Vagina (tissue), 2 donors: ENCODE data around the gene RAD51AP1. TPM values are rescaled to one million over a fixed set of nuclear protein-coding genes. Genes with fewer than 3 reads are reported as not detected.

Experiments used
- DNase-seq, 2 donors: peaks; one replicate each; pipeline ENCODE4 v3.0.0-alpha.2; 2017; ENCODE audit errors: extremely low spot score in 2 of 2
- H3K27ac ChIP-seq: fragments of 200-600 bp; sonication (generic); one replicate; pipeline ENCODE4 v1.5.1; 2019
- H3K27me3 ChIP-seq: fragments of 200-600 bp; sonication (generic); one replicate; pipeline ENCODE4 v1.5.1; 2019
- H3K36me3 ChIP-seq, 2 donors: fragments of 200-600 bp; sonication (generic); one replicate each; pipeline ENCODE4 v1.5.1; 2017 to 2019
- H3K4me1 ChIP-seq: fragments of 200-600 bp; sonication (generic); one replicate; pipeline ENCODE4 v1.5.1; 2019
- H3K4me3 ChIP-seq, 2 donors: fragments of 200-600 bp; sonication (generic); 1 replicate in 1 of 2; 2 replicates in 1 of 2; pipeline ENCODE4 v1.5.1; 2016 to 2019
- H3K9me3 ChIP-seq: fragments of 200-600 bp; sonication (generic); one replicate; pipeline ENCODE4 v1.5.1; 2019
- CTCF ChIP-seq, 3 experiments: fragments of 450-650 bp in 2 of 3; fragments of 200-600 bp in 1 of 3; sonication (generic) in 1 of 3; IDR thresholded peaks; one replicate each; pipeline ENCODE4 v1.5.1; 2017 to 2019; ENCODE audit warnings: antibody characterized with exemption in 3 of 3, mild to moderate bottlenecking in 2 of 3, moderate library complexity in 2 of 3
- POLR2A ChIP-seq, 2 donors: fragments of 450-650 bp; IDR thresholded peaks; one replicate each; pipeline ENCODE4 v1.6.1; 2017; ENCODE audit warnings: antibody characterized with exemption in 2 of 2, mild to moderate bottlenecking in 2 of 2, moderate library complexity in 2 of 2
- POLR2AphosphoS5 ChIP-seq, 2 donors: sonication (generic); formaldehyde crosslinking; IDR thresholded peaks; one replicate each; pipeline ENCODE4 v1.9.0; 2017; ENCODE audit warnings: antibody characterized with exemption in 2 of 2, mild to moderate bottlenecking in 2 of 2, low read depth in 1 of 2; ENCODE audit not compliant: insufficient read depth in 1 of 2
- intact Hi-C: fragments of 100-400 bp; cut with DNase I; formaldehyde crosslinking; loops from one replicate; pipeline ENCODE4 v1.15.1; 2023
- total RNA-seq: library from RNA; depleted of rRNA; stranded (reverse); fragments of >200 nt; gene quantifications from one replicate; pipeline ENCODE4 v1.2.3, GENCODE V29; 2016

RAD51AP1 gene
- total RNA-seq, 1 donor from 2014 or later: 4.2 TPM

GRCh38 chr12:4539167-4539870 lies 629 bp downstream of the RAD51AP1 start:
- peaks cover 0 to 2% of the 10 kb centered on the region in 2 donors for H3K36me3 ChIP-seq
- H3K4me3 ChIP-seq: peak overlapping the region; percentile 73
- intact Hi-C loops: no loop called here
- H3K9me3 ChIP-seq: no peaks in the 10 kb centered on the region
- H3K27ac ChIP-seq: peak overlapping the region; percentile 94
- no peaks in the 10 kb centered on the region for H3K27me3 ChIP-seq
- no peak for TF ChIP-seq POLR2A (IDR thresholded peaks at IDR 0.05)
- no peak for TF ChIP-seq POLR2AphosphoS5 (IDR thresholded peaks at IDR 0.05; ENCODE audit: insufficient read depth in 1 of 2, low read depth in 1 of 2)
- TF ChIP-seq CTCF (IDR thresholded peaks at IDR 0.05): no peak
- DNase-seq: no peak
- peaks cover 21% of the 10 kb centered on the region for H3K4me1 ChIP-seq

- no peaks in the 10 kb centered on the region for H3K9me3 ChIP-seq
- H3K4me1 ChIP-seq: peaks cover 21% of the 10 kb centered on the region
- no peaks in the 10 kb centered on the region for H3K27me3 ChIP-seq
- DNase-seq: no peak
- intact Hi-C loops: no loop called here
- TF ChIP-seq POLR2AphosphoS5 (IDR thresholded peaks at IDR 0.05; ENCODE audit: insufficient read depth in 1 of 2, low read depth in 1 of 2): no peak
- TF ChIP-seq POLR2A (IDR thresholded peaks at IDR 0.05): no peak
- no peak for TF ChIP-seq CTCF (IDR thresholded peaks at IDR 0.05)
- H3K4me3 ChIP-seq: no peak overlapping the region
- no peaks in the 10 kb centered on the region for H3K36me3 ChIP-seq
- no peak overlapping the region for H3K27ac ChIP-seq
These were observed 1.5 kb downstream of the RAD51AP1 start for GRCh38 chr12:4540170-4540569.

GRCh38 chr12:4540638-4541037 lies 1.9 kb downstream of the RAD51AP1 start:
- no peak overlapping the region for H3K4me3 ChIP-seq
- H3K9me3 ChIP-seq: no peaks in the 10 kb centered on the region
- H3K36me3 ChIP-seq: no peaks in the 10 kb centered on the region
- H3K27me3 ChIP-seq: no peaks in the 10 kb centered on the region
- H3K27ac ChIP-seq: no peak overlapping the region
- DNase-seq: no peak
- intact Hi-C loops: no loop called here
- H3K4me1 ChIP-seq: peaks cover 21% of the 10 kb centered on the region
- no peak for TF ChIP-seq POLR2A (IDR thresholded peaks at IDR 0.05)
- TF ChIP-seq CTCF (IDR thresholded peaks at IDR 0.05): no peak
- TF ChIP-seq POLR2AphosphoS5 (IDR thresholded peaks at IDR 0.05; ENCODE audit: insufficient read depth in 1 of 2, low read depth in 1 of 2): no peak

- H3K36me3 ChIP-seq: no peaks in the 10 kb centered on the region
- H3K27me3 ChIP-seq: no peaks in the 10 kb centered on the region
- no peak overlapping the region for H3K27ac ChIP-seq
- intact Hi-C loops: no loop called here
- TF ChIP-seq POLR2AphosphoS5 (IDR thresholded peaks at IDR 0.05; ENCODE audit: insufficient read depth in 1 of 2, low read depth in 1 of 2) (no peak), POLR2A (IDR thresholded peaks at IDR 0.05) (no peak), CTCF (IDR thresholded peaks at IDR 0.05) (no peak)
- no peak overlapping the region for H3K4me3 ChIP-seq
- no peak for DNase-seq
- H3K9me3 ChIP-seq: no peaks in the 10 kb centered on the region
- no peaks in the 10 kb centered on the region for H3K4me1 ChIP-seq
These were observed 6.5 kb downstream of the RAD51AP1 start for GRCh38 chr12:4545195-4545594.

GRCh38 chr12:4552191-4552590 lies 13.5 kb downstream of the RAD51AP1 start:
- no peak for DNase-seq
- intact Hi-C loops: no loop called here

More at GRCh38 chr12:4552191-4552590, 13.5 kb downstream of the RAD51AP1 start:
- H3K4me1 ChIP-seq: no peaks in the 10 kb centered on the region
- TF ChIP-seq POLR2AphosphoS5 (IDR thresholded peaks at IDR 0.05; ENCODE audit: insufficient read depth in 1 of 2, low read depth in 1 of 2) (no peak), POLR2A (IDR thresholded peaks at IDR 0.05) (no peak), CTCF (IDR thresholded peaks at IDR 0.05) (no peak)
- H3K27me3 ChIP-seq: no peaks in the 10 kb centered on the region
- no peaks in the 10 kb centered on the region for H3K36me3 ChIP-seq
- H3K27ac ChIP-seq: no peak overlapping the region
- no peak overlapping the region for H3K4me3 ChIP-seq
- no peaks in the 10 kb centered on the region for H3K9me3 ChIP-seq
